GM18508 (cell line): ENCODE results near the gene MTRF1.

Experiments
- ATAC-seq: cut with Tn5 transposase; IDR thresholded peaks from one replicate; pipeline ENCODE4 v1.9.1; 2021; ENCODE audit warnings: moderate number of reproducible peaks; ENCODE audit not compliant: insufficient read depth, unreplicated experiment

MTRF1 gene

GRCh38 chr13:41263261-41263971 lies at the start of gene MTRF1:
Gene MTRF1 (minus strand): TSS chr13:41263576. CDS start chr13:41260907, 2,669 bp downstream.
- ATAC-seq: peak; percentile 81

- ATAC-seq: no peak
These were observed 49.7 kb upstream of the MTRF1 start for GRCh38 chr13:41313117-41313516.

DNA sequence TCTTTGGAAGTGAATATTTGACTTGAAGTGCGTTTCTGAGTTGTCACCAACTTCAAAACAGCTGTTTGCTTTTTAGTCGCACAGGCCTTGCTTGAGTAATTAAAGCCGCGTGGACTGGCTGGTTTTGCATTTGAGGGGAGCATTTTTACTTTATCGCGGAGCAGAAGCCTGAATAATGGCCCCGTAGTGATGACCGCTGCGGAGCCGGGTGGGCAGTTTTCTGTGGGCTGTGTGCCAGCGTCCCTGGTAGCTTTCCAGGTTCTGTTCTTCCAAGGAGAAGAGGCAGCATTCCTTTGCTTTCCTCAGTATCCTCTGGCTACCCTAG lies 48.8 kb upstream of the MTRF1 start:
- peak; percentile 8 for ATAC-seq

- peak; percentile 19 for ATAC-seq
These were observed 48.2 kb upstream of the MTRF1 start for GRCh38 chr13:41311406-41312175.

DNA sequence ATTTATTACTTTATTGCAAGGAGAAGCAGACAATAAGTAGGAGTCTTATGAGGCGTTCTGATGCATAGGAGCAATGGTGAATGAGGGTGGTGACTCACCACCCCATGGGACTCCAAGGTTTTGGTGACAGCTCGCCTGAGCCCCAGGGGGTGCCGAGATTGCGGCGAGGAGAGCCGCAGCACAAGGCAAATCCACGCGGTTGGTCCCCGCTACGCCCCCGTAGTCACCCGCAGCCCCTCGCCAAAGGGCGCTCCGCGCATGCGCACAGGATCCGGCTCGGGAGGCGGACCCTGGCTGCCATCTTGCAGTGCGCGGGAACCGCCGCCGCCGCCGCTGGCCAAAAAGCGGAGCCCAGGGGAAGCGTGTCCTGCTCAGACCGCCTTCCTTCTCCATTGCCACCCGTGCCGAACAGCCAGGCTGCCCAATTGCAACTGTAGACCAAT lies 47.6 kb upstream of the MTRF1 start, which contains the start of gene NAA16:
Gene NAA16 (plus strand): TSS at position 305 of the 443 bp plus-strand sequence. CDS start 262 bp downstream, outside the sequence.
- peak; percentile 42 for ATAC-seq

- no peak for ATAC-seq
These were observed 44.7 kb upstream of the MTRF1 start for GRCh38 chr13:41307884-41308640.

GRCh38 chr13:41306271-41307145 lies 43.1 kb upstream of the MTRF1 start:
- ATAC-seq: no peak

GRCh38 chr13:41304551-41304950 lies 41.2 kb upstream of the MTRF1 start:
- ATAC-seq: no peak

- no peak for ATAC-seq
These were observed 39.4 kb upstream of the MTRF1 start for GRCh38 chr13:41302743-41303142.

DNA sequence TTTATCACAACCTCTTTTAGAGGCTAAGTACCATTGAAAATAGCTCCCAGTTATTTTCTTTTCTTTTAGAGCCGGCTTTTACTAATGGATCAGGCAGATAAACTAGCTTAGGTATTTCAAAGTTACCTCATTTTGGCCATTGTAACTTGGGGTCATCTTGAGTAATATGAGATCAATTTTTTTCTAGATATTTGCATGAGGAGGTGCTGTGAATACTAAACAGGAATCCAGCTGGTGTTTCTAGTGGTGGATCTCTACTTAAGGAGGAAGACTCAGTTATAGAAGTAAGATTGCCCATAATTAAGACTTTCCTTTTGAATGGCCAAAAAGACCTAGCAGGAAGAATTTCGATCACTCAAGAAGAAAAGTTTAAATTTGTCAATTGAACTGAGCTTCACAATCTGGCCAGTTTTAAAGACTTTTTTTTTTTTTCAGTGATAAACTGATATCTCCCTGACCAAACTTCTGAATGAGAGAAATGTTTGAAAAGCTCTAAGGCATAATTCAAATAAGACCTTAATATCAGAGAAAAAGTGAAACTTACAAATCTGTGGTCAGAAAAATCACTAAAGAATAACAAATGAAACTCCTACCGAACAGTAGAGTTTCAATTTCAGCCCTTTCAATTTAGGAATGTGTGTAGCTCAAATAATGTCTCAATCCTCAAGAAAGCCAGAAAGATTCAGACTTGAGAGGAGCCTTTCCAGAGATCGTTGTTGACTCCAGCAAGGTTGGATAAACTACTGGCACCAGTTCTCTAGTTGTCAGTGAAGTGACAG lies 36.1 kb upstream of the MTRF1 start:
- ATAC-seq: peak; percentile 58

DNA sequence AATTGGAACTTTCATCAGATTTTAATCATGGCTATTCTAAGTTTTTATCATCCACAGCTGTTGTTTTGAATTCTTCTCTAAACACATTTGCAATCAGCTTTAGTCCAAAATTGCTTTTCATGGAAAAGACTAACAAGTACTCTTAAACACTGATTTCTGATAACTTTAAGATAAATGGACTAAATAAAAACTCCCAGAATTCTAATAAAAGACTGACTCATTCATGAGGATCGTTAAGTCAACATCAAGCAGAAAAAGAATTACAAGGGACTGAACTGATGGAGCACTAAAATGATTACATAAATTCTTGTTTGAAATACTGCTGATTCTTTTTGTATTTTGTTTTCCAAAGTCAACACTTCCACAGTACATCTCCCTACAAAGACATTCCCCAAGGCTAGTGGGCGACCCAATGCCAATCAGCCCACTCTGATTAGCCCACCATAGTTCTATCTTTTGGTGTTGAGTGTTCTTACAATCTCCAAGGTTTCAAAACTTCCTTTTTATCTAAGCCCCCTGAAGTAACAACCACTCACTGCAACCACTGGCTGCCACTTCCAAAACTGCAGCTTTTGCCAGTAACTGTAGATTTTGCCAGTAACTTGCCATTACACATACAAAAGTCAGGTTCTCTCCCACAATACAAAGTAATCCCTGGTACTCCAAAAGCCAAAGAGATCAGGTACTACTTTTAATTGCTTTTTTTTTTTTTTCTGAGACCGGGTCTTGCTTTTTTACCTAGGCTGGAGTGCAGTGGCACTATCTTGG lies 33.7 kb upstream of the MTRF1 start:
- ATAC-seq: no peak

GRCh38 chr13:41295973-41296372 lies 32.6 kb upstream of the MTRF1 start:
- ATAC-seq: no peak

GRCh38 chr13:41294914-41295313 lies 31.5 kb upstream of the MTRF1 start:
- no peak for ATAC-seq

DNA sequence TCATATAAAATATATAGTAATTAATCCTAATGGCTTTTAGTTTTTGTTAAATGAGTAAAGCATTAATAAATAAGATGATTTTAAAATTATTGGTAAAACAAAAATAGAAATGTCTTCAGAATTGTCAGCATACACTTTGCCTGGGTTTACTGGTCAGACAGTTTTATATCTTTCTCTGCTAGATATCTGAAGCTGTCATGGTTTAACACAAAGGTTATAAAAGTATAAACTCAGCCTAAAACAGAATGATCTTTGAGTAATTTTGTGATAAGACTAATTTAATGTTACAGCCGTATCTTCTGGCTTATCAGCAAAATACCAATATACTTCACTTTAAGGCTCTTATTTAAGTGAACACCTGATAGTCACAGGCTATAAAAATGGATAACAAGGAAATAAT lies 29.9 kb upstream of the MTRF1 start:
- no peak for ATAC-seq

DNA sequence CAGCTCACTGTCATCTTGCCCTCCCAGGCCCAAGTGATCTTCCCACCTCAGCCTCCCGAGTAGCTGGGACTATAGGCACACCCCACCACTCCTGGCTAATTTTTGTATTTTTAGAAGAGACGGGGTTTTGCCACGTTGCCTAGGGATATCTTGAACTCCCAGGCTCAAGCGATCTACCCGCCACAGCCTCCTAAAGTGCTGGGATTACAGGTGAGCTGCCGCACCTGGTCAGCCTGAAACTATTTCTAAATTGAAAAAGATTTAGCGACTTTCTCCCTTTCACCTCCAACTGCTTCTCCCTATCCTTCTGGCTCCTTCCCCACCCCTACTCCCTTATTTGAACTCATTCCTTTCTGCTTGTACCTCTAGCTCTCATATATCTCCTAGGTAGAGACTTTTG lies 27.9 kb upstream of the MTRF1 start:
- ATAC-seq: no peak

DNA sequence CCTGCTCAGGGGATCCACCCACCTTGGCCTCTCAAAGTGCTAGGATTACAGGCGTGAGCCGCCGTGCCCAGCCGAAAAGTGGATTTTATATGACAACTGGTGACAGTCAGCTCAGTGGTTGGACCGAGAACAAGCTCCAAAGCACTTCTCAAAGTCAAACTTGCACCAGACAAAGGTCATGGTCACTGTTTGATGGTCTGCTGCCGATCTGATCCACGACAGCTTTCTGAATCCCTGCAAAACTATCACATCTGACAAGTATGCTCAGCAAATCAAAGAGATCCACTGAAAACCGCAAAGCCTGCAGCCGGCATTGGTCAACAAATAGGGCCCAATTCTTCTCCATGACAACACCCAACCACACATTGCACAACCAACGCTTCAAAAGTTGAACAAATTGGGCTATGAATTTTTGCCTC lies 26.1 kb upstream of the MTRF1 start:
- ATAC-seq: no peak

DNA sequence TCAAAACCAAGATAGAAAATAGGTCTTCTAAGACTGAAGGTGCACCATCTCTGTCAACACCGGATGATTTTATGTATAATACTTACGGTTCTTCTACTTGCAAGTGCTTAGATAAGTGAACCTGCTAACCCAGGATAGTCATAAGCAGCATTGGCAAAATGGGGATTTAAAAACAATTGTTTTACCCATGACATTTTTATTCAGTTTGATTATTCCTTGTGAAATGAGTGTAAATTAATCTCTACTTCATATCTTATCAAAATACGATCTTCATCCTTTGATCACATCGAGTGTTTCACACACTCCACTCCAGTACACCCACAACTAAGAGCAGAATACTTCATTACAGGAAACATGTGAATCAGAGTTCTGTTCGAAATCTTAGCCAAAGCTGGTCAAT lies 23.0 kb upstream of the MTRF1 start:
- ATAC-seq: no peak

- ATAC-seq: no peak
These were observed 21.3 kb upstream of the MTRF1 start for GRCh38 chr13:41284512-41285288.
